Coronary artery (tissue), 2 donors: ENCODE results near the gene DNAJC18.
A peak's percentile ranks its signal among the peaks of the same experiment; 100 is the strongest.
"Not testable (repeated sequence)": the region's sequence is repeated elsewhere in the genome, so short reads cannot be mapped to it uniquely, and the experiment has no call there.

ENCODE experiments used
- DNase-seq: peaks from one replicate; pipeline ENCODE4 v3.0.0-alpha.2; 2017; ENCODE audit warnings: low spot score
- H3K27ac ChIP-seq, 2 donors: fragments of 200-600 bp; sonication (generic); one replicate each; pipeline ENCODE4 v1.5.1; 2016 to 2019
- H3K4me3 ChIP-seq: fragments of 200-600 bp; sonication (generic); 2 replicates; pipeline ENCODE4 v1.5.1; 2016; ENCODE audit warnings: mild to moderate bottlenecking, moderate library complexity
- TF ChIP-seq, protein P1 (sequence below): fragments of 200-600 bp; sonication (generic); IDR thresholded peaks from one replicate; pipeline ENCODE4 v1.5.1; 2019; ENCODE audit warnings: antibody characterized with exemption

Gene DNAJC18

DNA sequence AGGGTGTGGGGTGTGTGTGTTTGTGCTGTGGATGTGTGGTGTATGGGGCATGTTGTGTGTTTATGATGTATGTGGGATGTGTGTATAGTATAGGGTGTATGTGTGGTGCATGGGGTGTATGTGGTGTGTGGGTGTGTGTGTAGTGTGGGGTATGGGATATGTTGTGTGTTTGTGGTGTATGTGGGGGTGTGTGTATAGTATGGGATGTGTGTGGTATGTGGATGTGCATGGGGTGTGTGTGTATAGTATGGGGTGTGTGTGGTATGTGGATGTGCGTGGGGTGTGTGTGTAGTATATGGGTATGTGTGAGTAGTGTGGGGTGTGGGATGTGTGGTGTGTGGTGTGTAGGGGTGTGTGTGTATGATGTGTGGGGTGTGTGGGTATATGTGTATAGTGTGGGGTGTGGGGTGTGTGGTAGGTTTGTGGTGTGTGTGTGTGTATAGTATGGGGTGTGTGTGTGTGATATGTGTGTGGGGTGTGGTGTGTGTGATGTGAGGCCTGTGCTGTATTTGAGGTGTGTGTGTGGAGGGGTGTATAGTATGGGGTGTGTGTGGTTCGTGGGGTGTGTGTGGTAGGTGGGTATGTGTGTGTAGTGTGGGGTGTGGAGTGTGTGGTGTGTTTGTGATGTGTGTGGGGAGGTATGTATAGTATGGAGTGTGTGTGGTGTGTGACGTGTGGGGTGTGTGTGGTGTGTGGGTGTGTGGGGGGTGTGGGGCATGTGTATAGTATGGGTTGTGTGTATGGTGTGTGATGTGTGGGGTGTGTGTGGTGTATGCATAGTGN lies 12.7 kb upstream of the DNAJC18 start:
- peak; percentile 12 for DNase-seq
- H3K27ac ChIP-seq = no peak overlapping the region
- H3K4me3 ChIP-seq = no peak overlapping the region
- TF ChIP-seq, protein P1, sequence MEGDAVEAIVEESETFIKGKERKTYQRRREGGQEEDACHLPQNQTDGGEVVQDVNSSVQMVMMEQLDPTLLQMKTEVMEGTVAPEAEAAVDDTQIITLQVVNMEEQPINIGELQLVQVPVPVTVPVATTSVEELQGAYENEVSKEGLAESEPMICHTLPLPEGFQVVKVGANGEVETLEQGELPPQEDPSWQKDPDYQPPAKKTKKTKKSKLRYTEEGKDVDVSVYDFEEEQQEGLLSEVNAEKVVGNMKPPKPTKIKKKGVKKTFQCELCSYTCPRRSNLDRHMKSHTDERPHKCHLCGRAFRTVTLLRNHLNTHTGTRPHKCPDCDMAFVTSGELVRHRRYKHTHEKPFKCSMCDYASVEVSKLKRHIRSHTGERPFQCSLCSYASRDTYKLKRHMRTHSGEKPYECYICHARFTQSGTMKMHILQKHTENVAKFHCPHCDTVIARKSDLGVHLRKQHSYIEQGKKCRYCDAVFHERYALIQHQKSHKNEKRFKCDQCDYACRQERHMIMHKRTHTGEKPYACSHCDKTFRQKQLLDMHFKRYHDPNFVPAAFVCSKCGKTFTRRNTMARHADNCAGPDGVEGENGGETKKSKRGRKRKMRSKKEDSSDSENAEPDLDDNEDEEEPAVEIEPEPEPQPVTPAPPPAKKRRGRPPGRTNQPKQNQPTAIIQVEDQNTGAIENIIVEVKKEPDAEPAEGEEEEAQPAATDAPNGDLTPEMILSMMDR = no peak

DNA sequence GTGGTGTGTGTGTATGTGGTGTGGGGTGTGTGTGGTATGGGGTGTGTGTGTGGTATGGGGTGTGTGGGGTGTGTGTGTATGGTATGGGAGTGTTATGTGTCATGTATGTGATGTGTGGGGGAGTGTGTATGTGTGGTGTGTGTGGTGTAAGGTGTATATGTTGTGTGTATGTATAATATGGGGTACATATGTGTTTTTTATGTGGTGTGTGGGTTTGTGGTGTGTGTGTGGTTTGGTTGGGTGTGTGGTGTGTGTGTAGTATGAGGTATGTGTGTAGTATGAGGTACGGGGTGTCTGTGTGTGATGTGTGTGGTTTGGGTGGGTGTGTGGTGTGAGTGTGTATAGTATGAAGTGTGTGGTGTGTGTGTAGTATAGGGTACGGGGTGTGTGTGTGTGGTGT lies 11.9 kb upstream of the DNAJC18 start:
- H3K27ac ChIP-seq = no peak overlapping the region
- peak; percentile 16 for DNase-seq
- TF ChIP-seq, protein P1 = no peak
- no peak overlapping the region for H3K4me3 ChIP-seq

DNA sequence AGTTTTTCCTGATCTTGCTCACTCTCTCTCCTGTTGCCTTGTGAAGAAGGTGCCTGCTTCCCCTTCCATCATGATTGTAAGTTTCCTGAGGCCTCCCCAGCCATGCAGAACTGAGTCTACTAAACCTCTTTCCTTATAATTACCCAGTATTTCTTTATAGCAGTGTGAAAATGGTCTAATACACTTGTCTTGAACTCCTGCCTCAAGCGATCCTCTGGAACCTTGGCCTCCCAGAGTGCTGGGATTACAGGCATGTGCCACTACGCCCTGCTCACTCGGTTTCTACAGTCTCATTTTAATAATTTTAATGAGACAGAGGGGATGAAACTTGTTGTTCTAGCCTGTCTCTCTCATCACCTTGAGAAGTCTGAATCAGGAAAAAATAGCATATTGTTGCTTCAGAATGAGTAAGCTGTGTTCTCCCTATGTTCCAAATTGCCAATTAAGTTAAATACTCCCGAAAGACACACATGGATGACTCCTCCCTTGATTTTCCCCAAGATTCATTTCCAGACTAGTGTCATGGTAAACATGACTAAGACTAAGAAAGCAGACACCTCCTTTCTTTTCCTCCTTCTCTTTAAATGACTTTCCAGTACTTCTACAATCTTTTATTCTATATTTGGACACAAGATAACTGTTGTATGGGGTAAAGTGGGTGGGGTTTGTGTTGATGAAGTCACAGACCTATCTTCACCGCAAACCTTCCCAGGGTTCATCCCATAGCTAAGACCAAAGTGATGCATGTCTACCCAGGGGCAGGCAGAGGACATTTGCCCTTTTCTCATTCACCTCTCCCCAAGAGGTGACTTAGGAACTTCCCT lies 7.8 kb upstream of the DNAJC18 start:
- TF ChIP-seq, protein P1 = no peak
- DNase-seq = no peak
- H3K27ac ChIP-seq = no peak overlapping the region
- no peak overlapping the region for H3K4me3 ChIP-seq

DNA sequence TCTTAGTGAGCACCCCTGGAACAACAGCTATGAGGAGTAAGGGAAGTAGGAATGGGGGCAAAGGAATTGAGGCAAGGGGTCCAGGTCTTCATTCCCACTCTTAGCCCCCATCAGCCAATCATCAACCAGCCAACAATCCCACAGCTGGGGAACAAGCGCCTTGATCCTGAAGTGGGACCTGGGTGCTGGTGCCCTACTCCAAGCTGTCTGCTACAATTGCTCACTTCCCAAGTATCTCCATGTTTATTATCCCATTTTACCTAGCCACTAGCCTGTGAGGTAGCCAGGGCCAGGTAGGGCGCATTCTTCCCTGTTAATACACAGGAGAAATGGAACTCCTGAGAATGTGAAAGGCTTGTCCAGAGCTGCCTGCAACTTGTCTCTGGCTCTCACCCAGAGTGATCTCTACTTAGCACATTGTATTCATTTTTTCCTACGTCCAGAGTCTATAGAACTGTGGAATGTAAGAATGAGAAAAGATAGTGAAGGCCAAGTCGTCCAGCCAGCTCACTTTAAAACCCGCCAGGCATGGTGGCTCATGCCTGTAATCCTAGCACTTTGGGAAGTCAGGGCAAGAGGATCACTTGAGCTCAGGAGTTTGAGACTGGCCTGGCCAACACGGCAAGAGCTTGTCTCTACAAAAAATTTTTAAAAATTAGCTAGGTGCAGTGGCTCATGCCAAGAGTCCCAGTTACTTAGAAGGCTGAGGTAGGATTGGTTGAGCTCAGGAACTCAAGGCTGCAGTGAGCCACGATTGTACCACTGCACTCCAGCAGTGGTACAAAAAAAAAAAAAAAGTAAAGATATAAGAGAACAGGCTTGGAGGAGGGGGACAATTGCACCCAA lies 6.2 kb upstream of the DNAJC18 start:
- TF ChIP-seq, protein P1 = no peak
- no peak for DNase-seq
- H3K27ac ChIP-seq = no peak overlapping the region

DNA sequence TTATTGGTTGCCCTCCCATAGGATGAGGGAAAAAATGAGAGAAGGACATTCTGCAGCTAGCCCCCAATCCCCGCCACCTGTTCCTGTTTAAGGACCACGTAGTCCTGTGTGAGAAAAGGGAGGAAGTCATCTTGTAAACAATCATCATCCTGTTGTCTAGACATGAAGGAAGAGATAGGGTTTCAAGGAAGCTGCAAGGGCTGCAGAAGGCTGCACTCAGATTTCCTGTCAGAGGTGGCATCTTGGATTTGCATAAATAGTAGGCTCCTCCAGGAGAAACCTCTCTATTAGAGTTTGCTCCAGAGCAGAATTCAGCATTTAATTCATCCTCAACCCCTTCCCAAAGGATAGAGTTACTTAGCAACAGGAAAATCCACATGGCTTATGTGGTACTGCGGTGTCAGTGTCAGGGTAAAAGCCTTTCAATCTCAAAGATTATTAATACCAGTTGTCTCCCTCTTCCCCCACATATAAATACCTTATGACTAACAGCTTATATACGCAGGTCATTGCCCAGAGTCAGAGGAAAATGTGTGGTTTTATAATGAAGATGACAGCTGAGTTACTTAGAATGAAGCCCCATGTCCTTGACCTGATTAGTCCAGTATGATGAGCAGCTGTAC lies 4.6 kb upstream of the DNAJC18 start:
- TF ChIP-seq, protein P1 = no peak
- H3K4me3 ChIP-seq = no peak overlapping the region
- DNase-seq = no peak
- no peak overlapping the region for H3K27ac ChIP-seq

More for the DNA sequence above, 6.2 kb upstream of the DNAJC18 start:
- H3K4me3 ChIP-seq = no peak overlapping the region

DNA sequence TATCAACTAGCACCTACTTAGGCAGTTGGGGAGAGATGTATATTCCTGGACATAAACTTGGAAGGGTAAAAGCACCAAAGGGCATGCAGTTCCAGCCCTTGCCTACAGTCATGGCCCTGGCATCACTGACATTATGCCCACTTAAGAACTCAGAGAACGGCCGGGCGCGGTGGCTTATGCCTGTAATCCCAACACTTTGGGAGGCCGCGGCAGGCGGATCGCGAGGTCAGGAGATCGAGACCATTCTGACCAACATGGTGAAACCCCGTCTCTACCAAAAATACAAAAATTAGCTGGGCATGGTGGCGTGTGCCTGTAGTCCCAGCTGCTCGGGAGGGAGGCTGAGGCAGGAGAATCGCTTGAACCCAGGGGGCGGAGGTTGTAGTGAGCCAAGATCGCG lies 1.1 kb upstream of the DNAJC18 start:
- not testable (repeated sequence) for H3K27ac ChIP-seq, H3K4me3 ChIP-seq, DNase-seq

DNA sequence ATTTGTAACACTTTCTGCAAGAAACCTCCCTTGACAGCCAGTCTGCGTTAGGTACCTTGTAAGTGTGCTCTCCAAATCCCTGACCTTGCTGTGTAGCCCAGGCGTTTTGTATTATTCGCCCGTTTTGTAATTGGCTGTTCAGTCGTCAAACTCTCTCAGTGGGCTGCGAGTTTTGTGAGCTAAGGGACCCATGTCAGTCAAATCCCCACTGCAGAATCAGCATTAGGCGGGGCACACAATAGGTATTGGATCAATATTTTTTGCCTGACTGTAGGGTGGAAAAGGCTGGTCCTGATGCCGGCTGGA lies 665 bp downstream of the DNAJC18 start:
- TF ChIP-seq, protein P1 = no peak
- peak overlapping the region; percentile 93 for H3K4me3 ChIP-seq
- no peak for DNase-seq
- peak overlapping the region; percentile 96 to 98 for H3K27ac ChIP-seq
